HepG2 (cell line): Measurements from ENCODE around the gene B3GNT9. TPM values are rescaled to one million over a fixed set of nuclear protein-coding genes. Genes with fewer than 3 reads are reported as not detected.
A peak's percentile ranks its signal among the peaks of the same experiment; 100 is the strongest.

Source experiments
- CBX5 ChIP-seq: sonication (generic); formaldehyde crosslinking; IDR thresholded peaks from 2 replicates; pipeline ENCODE4 v1.4.0; 2020; ENCODE audit warnings: missing genetic modification reagents, borderline replicate concordance
- DMAP1 ChIP-seq: IDR thresholded peaks from 2 replicates; pipeline ENCODE4 v1.6.1; 2016
- FOXP4 ChIP-seq: sonication (generic); formaldehyde crosslinking; IDR thresholded peaks from 2 replicates; pipeline ENCODE4 v1.4.0; 2020; ENCODE audit warnings: missing genetic modification reagents
- GTF2F1 ChIP-seq: fragments of 150-350 bp; IDR thresholded peaks from 2 replicates; pipeline ENCODE4 v1.6.1; 2014; ENCODE audit warnings: low read length
- HOMEZ ChIP-seq: IDR thresholded peaks from 2 replicates; pipeline ENCODE4 v1.6.1; 2016; ENCODE audit warnings: low read depth
- MED8 ChIP-seq: sonication (generic); formaldehyde crosslinking; IDR thresholded peaks from 2 replicates; pipeline ENCODE4 v1.8.1; 2023; ENCODE audit warnings: mild to moderate bottlenecking, missing genetic modification reagents; ENCODE audit not compliant: insufficient replicate concordance
- NFIB ChIP-seq: sonication (generic); formaldehyde crosslinking; IDR thresholded peaks from 2 replicates; pipeline ENCODE4 v1.9.0; 2021; ENCODE audit warnings: missing genetic modification reagents, mild to moderate bottlenecking, borderline replicate concordance
- PLRG1 ChIP-seq: fragments of 450-650 bp; conservative IDR thresholded peaks from 2 replicates; pipeline ENCODE4 v1.6.1; 2016
- RBM22 ChIP-seq: fragments of 200-400 bp; formaldehyde crosslinking; optimal IDR thresholded peaks from 2 replicates; pipeline ENCODE3; 2017; ENCODE audit warnings: mild to moderate bottlenecking, low read length, moderate library complexity
- RFX1 ChIP-seq: fragments of 450-650 bp; IDR thresholded peaks from 2 replicates; pipeline ENCODE4 v1.6.1; 2017
- RXRB ChIP-seq: IDR thresholded peaks from 2 replicates; pipeline ENCODE4 v1.6.1; 2016; ENCODE audit warnings: borderline replicate concordance, missing genetic modification reagents, missing compliant biosample characterization
- TOPORS ChIP-seq: sonication (generic); formaldehyde crosslinking; IDR thresholded peaks from 2 replicates; pipeline ENCODE4 v1.8.0; 2023; ENCODE audit warnings: mild to moderate bottlenecking, missing genetic modification reagents
- ZBTB1 ChIP-seq: sonication (generic); formaldehyde crosslinking; IDR thresholded peaks from 2 replicates; pipeline ENCODE4 v1.4.0; 2020; ENCODE audit warnings: missing genetic modification reagents, borderline replicate concordance
- ZBTB8A ChIP-seq: sonication (generic); formaldehyde crosslinking; IDR thresholded peaks from 2 replicates; pipeline ENCODE4 v1.4.0; 2020; ENCODE audit warnings: mild to moderate bottlenecking, low read depth, missing genetic modification reagents, borderline replicate concordance
- ZC3H4 ChIP-seq: sonication (generic); formaldehyde crosslinking; IDR thresholded peaks from 2 replicates; pipeline ENCODE4 v1.4.0; 2020; ENCODE audit warnings: missing genetic modification reagents, borderline replicate concordance
- ZFP90 ChIP-seq: sonication (generic); formaldehyde crosslinking; IDR thresholded peaks from 2 replicates; pipeline ENCODE4 v1.8.0; 2022; ENCODE audit warnings: missing genetic modification reagents, mild to moderate bottlenecking, inconsistent platforms, borderline replicate concordance
- ZNF101 ChIP-seq: sonication (generic); formaldehyde crosslinking; IDR thresholded peaks from 2 replicates; pipeline ENCODE4 v1.4.0; 2020; ENCODE audit warnings: mild to moderate bottlenecking, low read depth, missing genetic modification reagents, borderline replicate concordance
- ZNF24 ChIP-seq: fragments of 450-650 bp; IDR thresholded peaks from 2 replicates; pipeline ENCODE4 v1.6.1; 2017; ENCODE audit warnings: antibody characterized with exemption, mild to moderate bottlenecking
- ZNF263 ChIP-seq: sonication (generic); formaldehyde crosslinking; IDR thresholded peaks from 2 replicates; pipeline ENCODE4 v1.4.0; 2020; ENCODE audit warnings: missing genetic modification reagents
- ZNF296 ChIP-seq: sonication (generic); formaldehyde crosslinking; conservative IDR thresholded peaks from 2 replicates; pipeline ENCODE4 v1.5.0; 2020; ENCODE audit warnings: mild to moderate bottlenecking, missing genetic modification reagents
- ZNF329 ChIP-seq: sonication (generic); formaldehyde crosslinking; IDR thresholded peaks from 2 replicates; pipeline ENCODE4 v1.9.0; 2021; ENCODE audit warnings: low read depth, mild to moderate bottlenecking, missing genetic modification reagents
- ZNF512 ChIP-seq: sonication (generic); formaldehyde crosslinking; IDR thresholded peaks from 2 replicates; pipeline ENCODE4 v1.4.0; 2020; ENCODE audit warnings: mild to moderate bottlenecking, missing genetic modification reagents
- ZNF781 ChIP-seq: sonication (generic); formaldehyde crosslinking; IDR thresholded peaks from 2 replicates; pipeline ENCODE4 v1.5.1; 2020; ENCODE audit warnings: borderline replicate concordance, mild to moderate bottlenecking, missing genetic modification reagents; ENCODE audit errors: not compliant biosample characterization
- ZNF841 ChIP-seq: sonication (generic); formaldehyde crosslinking; IDR thresholded peaks from 2 replicates; pipeline ENCODE4 v1.8.1; 2023; ENCODE audit warnings: missing genetic modification reagents, borderline replicate concordance
- ZSCAN5A ChIP-seq: sonication (generic); formaldehyde crosslinking; IDR thresholded peaks from 2 replicates; pipeline ENCODE4 v1.8.0; 2022; ENCODE audit warnings: mild to moderate bottlenecking, missing genetic modification reagents, borderline replicate concordance
- ZZZ3 ChIP-seq: sonication (generic); formaldehyde crosslinking; IDR thresholded peaks from 2 replicates; pipeline ENCODE4 v1.4.0; 2020; ENCODE audit warnings: missing genetic modification reagents, mild to moderate bottlenecking, borderline replicate concordance
- polyA plus RNA-seq, 8 experiments: library from polyadenylated mRNA; depleted of rRNA in 3 of 8; stranded (reverse) in 7 of 8; unstranded in 1 of 8; fragments of >200 nt; fragmentation: Illumina TruSeq in 4 of 8; extraction: Trizol in 4 of 8; gene quantifications; 2 replicates each; pipeline versions ENCODE4 v1.2.1 to v1.2.3, GENCODE V29; 2011 to 2016; ENCODE audit warnings: low read depth in 4 of 8, missing spikeins in 1 of 8, mixed read lengths in 1 of 8; ENCODE audit not compliant: insufficient read depth in 1 of 8
- total RNA-seq, 5 experiments: library from RNA; depleted of rRNA; stranded (reverse); fragments of >200 nt; fragmentation: Illumina TruSeq; extraction: Trizol; gene quantifications; 2 replicates each; pipeline ENCODE4 v1.2.3, GENCODE V29; 2016; ENCODE audit warnings: low read depth in 1 of 5

B3GNT9 gene
- total and polyA plus RNA-seq, 2 of the 13 experiments (the other 11 are each of a cell fraction or from before 2014, with no cell fraction given): 1.5 to 3.1 TPM

- TF ChIP-seq ZNF263 (CRISPR knock-in tag): peak; percentile 77
- TF ChIP-seq MED8: peak; percentile 80
- no peak for TF ChIP-seq ZZZ3 (CRISPR knock-in tag)
- TF ChIP-seq ZNF841 (CRISPR knock-in tag): peak; percentile 82; the same call in 1 of the 2 replicates
- peak; percentile 92; the same call in 1 of the 2 replicates for TF ChIP-seq ZSCAN5A (CRISPR knock-in tag)
- no peak for TF ChIP-seq ZBTB1 (CRISPR knock-in tag)
- TF ChIP-seq ZNF24: no peak
- TF ChIP-seq ZNF512 (CRISPR knock-in tag): no peak
- no peak for TF ChIP-seq NFIB (CRISPR knock-in tag)
- TF ChIP-seq RBM22: no peak
- peak; percentile 73; the same call in 1 of the 2 replicates for TF ChIP-seq ZNF329
- no peak for TF ChIP-seq ZNF101 (CRISPR knock-in tag)
- no peak for TF ChIP-seq CBX5 (CRISPR knock-in tag)
- TF ChIP-seq DMAP1 (CRISPR knock-in tag): peak; percentile 46; the same call in 1 of the 2 replicates
- no peak for TF ChIP-seq GTF2F1
- TF ChIP-seq HOMEZ (CRISPR knock-in tag): no peak
- peak; percentile 94 for TF ChIP-seq TOPORS (CRISPR knock-in tag)
- peak; percentile 78 for TF ChIP-seq FOXP4 (CRISPR knock-in tag)
- no peak for TF ChIP-seq RFX1
- TF ChIP-seq ZC3H4: no peak
- no peak for TF ChIP-seq ZNF296 (CRISPR knock-in tag)
- peak; percentile 73; the same call in 1 of the 2 replicates for TF ChIP-seq ZFP90 (CRISPR knock-in tag)
- TF ChIP-seq RXRB (CRISPR knock-in tag): peak; percentile 63; the same call in 1 of the 2 replicates
- no peak for TF ChIP-seq ZNF781
- TF ChIP-seq PLRG1: no peak
- TF ChIP-seq ZBTB8A: no peak; the same call in 1 of the 2 replicates
Observed at GRCh38 chr16:67164599-67165061, 13.8 kb upstream of the B3GNT9 start, which contains the start of gene HSF4 (continued).
